HCT116 (cell line): ENCODE data around the gene CSRP1. TPM values are rescaled to one million over a fixed set of nuclear protein-coding genes. Genes with fewer than 3 reads are reported as not detected.

Experiments
- ATAC-seq: fragments of 200-7000 bp; cut with Tn5 transposase; 2 replicates; pipeline ENCODE4 v1.9.1; 2020; ENCODE audit warnings: mild to moderate bottlenecking, moderate library complexity
- BruUV-seq: library from RNA; stranded (reverse); fragments of 400-500 nt; replicated peaks from 2 replicates; lab custom pipeline; 2021; lab: Mats Ljungman, UMichigan
- CTCF ChIA-PET: fragments of 300-600 bp; sonication (Branson Sonifier 250); formaldehyde crosslinking; loops from one replicate; lab custom pipeline; 2021; ENCODE audit warnings: antibody characterized with exemption; lab: Charles Lee
- POLR2A ChIA-PET: fragments of 300-600, 350-600 bp; sonication (Branson Sonifier 250); formaldehyde crosslinking; loops from one replicate; lab custom pipeline; 2021; ENCODE audit warnings: antibody characterized with exemption; lab: Charles Lee
- RAD21 ChIA-PET, 2 experiments: fragments of 300-600 bp; sonication (Branson Sonifier 250); formaldehyde crosslinking; loops; one replicate each; lab custom pipeline; 2023; ENCODE audit warnings: low total read pairs in 2 of 2; ENCODE audit not compliant: uncharacterized antibody in 2 of 2, unreplicated experiment in 2 of 2, low non-redundant PET in 1 of 2; lab: Charles Lee
- DNase-seq: peaks from one replicate; pipeline ENCODE4 v3.0.0-alpha.2; 2010; ENCODE audit warnings: low read depth, low spot score
- H2AFZ ChIP-seq: fragments of 200-600 bp; shearing (Covaris generic), sonication (generic); 2 replicates; pipeline ENCODE4 v1.6.1; 2017; ENCODE audit warnings: low read depth, mixed run types, mixed read lengths, antibody characterized with exemption, low read length; ENCODE audit not compliant: poor library complexity, severe bottlenecking
- H3K27ac ChIP-seq: 2 replicates; pipeline ENCODE4 v1.5.1; 2012; ENCODE audit warnings: low read depth, low read length
- H3K27me3 ChIP-seq: fragments of 200-600 bp; sonication (generic); 2 replicates; pipeline ENCODE4 v1.6.1; 2016; ENCODE audit warnings: mixed run types, low read length, mixed read lengths; ENCODE audit not compliant: insufficient read depth
- H3K36me3 ChIP-seq, 2 experiments: fragments of 200-500 bp in 1 of 2; fragments of 200-600 bp in 1 of 2; sonication (Bioruptor generic) in 1 of 2; sonication (generic) in 1 of 2; 2 replicates each; pipeline versions ENCODE4 v1.5.1 to v1.6.1; 2014 to 2016; ENCODE audit warnings: low read length in 2 of 2, inconsistent platforms in 1 of 2, mixed read lengths in 1 of 2, mixed run types in 1 of 2; ENCODE audit not compliant: insufficient read depth in 2 of 2, control insufficient read depth in 1 of 2
- H3K4me1 ChIP-seq, 2 experiments: fragments of 200-600 bp in 1 of 2; sonication (generic) in 1 of 2; 2 replicates each; pipeline versions ENCODE4 v1.5.1 to v1.6.1; 2012 to 2017; ENCODE audit warnings: low read length in 2 of 2, inconsistent platforms in 1 of 2, mild to moderate bottlenecking in 1 of 2, mixed read lengths in 1 of 2, mixed run types in 1 of 2, moderate library complexity in 1 of 2; ENCODE audit not compliant: insufficient read depth in 2 of 2, control insufficient read depth in 1 of 2
- H3K4me2 ChIP-seq: fragments of 200-600 bp; sonication (generic); 2 replicates; pipeline ENCODE4 v1.6.1; 2017; ENCODE audit warnings: mixed run types, low read length, mixed read lengths
- H3K4me3 ChIP-seq, 2 experiments: fragments of 200-600 bp in 1 of 2; sonication (generic) in 1 of 2; replicated peaks in 1 of 2; 2 replicates each; pipeline ENCODE4 v1.5.1; 2011 to 2016; ENCODE audit warnings: low read length in 2 of 2, control low read depth in 1 of 2, low read depth in 1 of 2, mild to moderate bottlenecking in 1 of 2, mixed read lengths in 1 of 2, mixed run types in 1 of 2
- H3K79me2 ChIP-seq: fragments of 200-600 bp; sonication (generic); 2 replicates; pipeline ENCODE4 v1.6.1; 2017; ENCODE audit warnings: mild to moderate bottlenecking, mixed run types, low read length, moderate library complexity, mixed read lengths; ENCODE audit not compliant: insufficient read depth
- H3K9ac ChIP-seq: fragments of 200-600 bp; sonication (generic); 2 replicates; pipeline ENCODE4 v1.6.1; 2016; ENCODE audit warnings: low read length, mixed read lengths
- H3K9me2 ChIP-seq: fragments of 200-600 bp; sonication (generic), shearing (Covaris generic); 2 replicates; pipeline ENCODE4 v1.6.1; 2017; ENCODE audit warnings: mixed run types, mild to moderate bottlenecking, moderate library complexity; ENCODE audit not compliant: insufficient read depth
- H3K9me3 ChIP-seq, 2 experiments: fragments of 200-500 bp in 1 of 2; fragments of 200-600 bp in 1 of 2; sonication (Bioruptor generic) in 1 of 2; sonication (generic) in 1 of 2; 2 replicates each; pipeline ENCODE4 v1.6.1; 2014 to 2017; ENCODE audit warnings: low read length in 2 of 2, mixed read lengths in 2 of 2, inconsistent platforms in 1 of 2, low read depth in 1 of 2, mild to moderate bottlenecking in 1 of 2, mixed run types in 1 of 2, moderate library complexity in 1 of 2; ENCODE audit not compliant: control insufficient read depth in 1 of 2, insufficient read depth in 1 of 2
- H4K20me1 ChIP-seq: fragments of 200-600 bp; sonication (generic), shearing (Covaris generic); 2 replicates; pipeline ENCODE4 v1.6.1; 2017; ENCODE audit warnings: mixed run types, mild to moderate bottlenecking, moderate library complexity; ENCODE audit not compliant: insufficient read depth
- CEBPB ChIP-seq: IDR thresholded peaks from 2 replicates; pipeline ENCODE4 v1.6.1; 2012; ENCODE audit warnings: low read depth
- CTCF ChIP-seq, 3 experiments: fragments of 200-600 bp in 1 of 3; sonication (generic) in 1 of 3; IDR thresholded peaks in 2 of 3; conservative IDR thresholded peaks in 1 of 3; 2 replicates each; pipeline ENCODE4 v1.5.1; 2012 to 2017; ENCODE audit warnings: low read depth in 2 of 3, low read length in 2 of 3, antibody characterized with exemption in 1 of 3, borderline replicate concordance in 1 of 3, control low read depth in 1 of 3, mild to moderate bottlenecking in 1 of 3, mixed read lengths in 1 of 3, mixed run types in 1 of 3, moderate library complexity in 1 of 3; ENCODE audit not compliant: insufficient read depth in 1 of 3
- EGR1 ChIP-seq: IDR thresholded peaks from 2 replicates; pipeline ENCODE4 v1.6.1; 2012; ENCODE audit warnings: low read depth
- TCF7L2 ChIP-seq: IDR thresholded peaks from 2 replicates; pipeline ENCODE4 v1.7.0; 2011; ENCODE audit warnings: borderline replicate concordance, inconsistent platforms; ENCODE audit not compliant: insufficient read depth, insufficient read length; ENCODE audit errors: extremely low read depth
- intact Hi-C: fragments of 100-400 bp; cut with micrococcal nuclease; formaldehyde crosslinking; loops from 2 replicates; pipeline ENCODE4 v1.10.0; 2022
- total RNA-seq: library from RNA; stranded (reverse); gene quantifications from one replicate; pipeline ENCODE4 v1.2.1, GENCODE V29; 2021; ENCODE audit not compliant: unreplicated experiment

The CSRP1 gene
- total RNA-seq, 1 experiment from 2014 or later = 51.7 TPM

- CTCF ChIA-PET = interaction anchor here (1.9 to 3.3 kb wide), 3 partner anchors 11 to 21 kb away, joined by 6 to 23 read pairs (median 14); no protein-coding TSS in a partner anchor
Measured at GRCh38 chr1:201501812-201502510, 5.0 kb downstream of the CSRP1 start.

More at GRCh38 chr1:201501812-201502510, 5.0 kb downstream of the CSRP1 start:
- no peaks in the 10 kb centered on the region for H3K9me3 ChIP-seq
- no peaks in the 10 kb centered on the region for H3K9me2 ChIP-seq
- TF ChIP-seq TCF7L2 (no peak), EGR1 (no peak), CEBPB (no peak), CTCF (IDR thresholded peaks at IDR 0.05 in 2 of 3, conservative IDR thresholded peaks at IDR 0.05 in 1 of 3; ENCODE audit: borderline replicate concordance in 1 of 3, insufficient read depth in 1 of 3, low read depth in 2 of 3, low read length in 2 of 3) (no peak)
- H3K4me3 ChIP-seq = no peak overlapping the region
- no peaks in the 10 kb centered on the region for H3K27me3 ChIP-seq
- BruUV-seq = no TSS peak
- no peak overlapping the region for H3K4me2 ChIP-seq
- no peaks in the 10 kb centered on the region for H4K20me1 ChIP-seq
- H3K36me3 ChIP-seq = no peaks in the 10 kb centered on the region
- POLR2A ChIA-PET = interaction anchor here (0.9 kb wide), 1 partner anchor 13 kb away, joined by 3 read pairs; no protein-coding TSS in a partner anchor
- intact Hi-C loops = no loop called here
- RAD21 ChIA-PET = no interaction called here
- ATAC-seq (no peak), DNase-seq (no peak)
- peaks cover 6% of the 10 kb centered on the region; the same call in 1 of the 2 replicates for H3K79me2 ChIP-seq
- peaks cover 4 to 14% of the 10 kb centered on the region in 2 experiments; a peak in 3 of 4 replicates for H3K4me1 ChIP-seq
- no peak overlapping the region for H3K27ac ChIP-seq
- H3K9ac ChIP-seq = no peak overlapping the region
- H2AFZ ChIP-seq = no peak overlapping the region
